Ovary (tissue), 9 donors: Measurements from ENCODE around the gene ITPRIPL2. TPM values are rescaled to one million over a fixed set of nuclear protein-coding genes. Genes with fewer than 3 reads are reported as not detected.

Experiments
- DNase-seq, 5 donors: peaks; one replicate each; pipeline ENCODE4 v3.0.0-alpha.2; 2019 to 2020
- H3K27ac ChIP-seq, 2 donors: fragments of 200-600 bp; one replicate each; pipeline versions ENCODE4 v1.5.1 to v1.8.0; 2019 to 2022
- H3K27me3 ChIP-seq: fragments of 200-600 bp; one replicate; pipeline ENCODE4 v1.8.0; 2022
- H3K36me3 ChIP-seq: fragments of 200-600 bp; sonication (generic); one replicate; pipeline ENCODE4 v1.5.1; 2019
- H3K4me1 ChIP-seq: one replicate; pipeline ENCODE4 v1.8.1; 2013; ENCODE audit warnings: mild to moderate bottlenecking, moderate library complexity; ENCODE audit not compliant: insufficient read depth
- H3K4me3 ChIP-seq: fragments of 200-600 bp; sonication (generic); one replicate; pipeline ENCODE4 v1.5.1; 2017
- H3K9me3 ChIP-seq, 2 donors: fragments of 200-600 bp in 1 of 2; sonication (generic) in 1 of 2; one replicate each; pipeline versions ENCODE4 v1.5.1 to v1.8.1; 2013 to 2019; ENCODE audit warnings: mild to moderate bottlenecking in 1 of 2, moderate library complexity in 1 of 2
- EP300 ChIP-seq: sonication (generic); formaldehyde crosslinking; IDR thresholded peaks from one replicate; pipeline ENCODE4 v1.6.1; 2017; ENCODE audit warnings: antibody characterized with exemption
- POLR2A ChIP-seq: fragments of 450-650 bp; IDR thresholded peaks from one replicate; pipeline ENCODE4 v1.6.1; 2017; ENCODE audit warnings: antibody characterized with exemption, mild to moderate bottlenecking, moderate library complexity
- WGBS, 3 donors: extraction: QIAGEN DNeasy Blood & Tissue Kit in 1 of 3; methylation state at CpG; one replicate each; pipeline versions ENCODE4 v1.1.5 to v1.1.7; 2013 to 2017; 5-methylcytosine and 5-hydroxymethylcytosine counted together
- intact Hi-C, 4 donors: fragments of 100-400 bp; cut with DNase I; formaldehyde crosslinking; loops; one replicate each; pipeline versions ENCODE4 v1.11.0 to v1.15.1; 2022 to 2023
- polyA plus RNA-seq, 2 donors: library from polyadenylated mRNA; stranded (reverse); fragments of 200-250 nt in 1 of 2; fragments of 350-450 nt in 1 of 2; fragmentation: Illumina TruSeq in 1 of 2; extraction: RNeasy Lipid Tissue Mini Kit (QIAGEN cat#74804) in 1 of 2; gene quantifications; one replicate each; pipeline ENCODE4 v1.2.3, GENCODE V29; 2013 to 2014
- total RNA-seq, 7 donors: library from RNA; depleted of rRNA in 2 of 7; stranded (reverse); fragments of >200 nt in 2 of 7; fragmentation: NEBNext Ultra II Directional in 3 of 7; extraction: Animal tissue kit (Norgen Biotek cat#: 25700) in 3 of 7; gene quantifications; one replicate each; pipeline versions ENCODE4 v1.1.0 to v1.2.4, GENCODE V29; 2016 to 2023
- TF ChIP-seq, protein P1 (sequence below), 3 donors: fragments of 450-650 bp in 2 of 3; fragments of 200-600 bp in 1 of 3; IDR thresholded peaks; one replicate each; pipeline versions ENCODE4 v1.5.1 to v1.8.0; 2016 to 2022; ENCODE audit warnings: antibody characterized with exemption in 3 of 3, mild to moderate bottlenecking in 1 of 3
- donor health status: DM: no; HTN: no; CAD: no; lungs with moderate emphysema.
- donor health status: DM: no; HTN: no; CAD: no.
- donor health status: Bipolar disorder and iron deficiency.
- donor health status: DM: yes; HTN: yes; CAD: no.
- donor health status: DM: no; HTN: no; CAD: no.
- donor health status: DM: yes; HTN: yes; CAD: no.

Gene ITPRIPL2
- total and polyA plus RNA-seq, 9 donors = 11.4 to 58.5 (median 42.3) TPM

DNA sequence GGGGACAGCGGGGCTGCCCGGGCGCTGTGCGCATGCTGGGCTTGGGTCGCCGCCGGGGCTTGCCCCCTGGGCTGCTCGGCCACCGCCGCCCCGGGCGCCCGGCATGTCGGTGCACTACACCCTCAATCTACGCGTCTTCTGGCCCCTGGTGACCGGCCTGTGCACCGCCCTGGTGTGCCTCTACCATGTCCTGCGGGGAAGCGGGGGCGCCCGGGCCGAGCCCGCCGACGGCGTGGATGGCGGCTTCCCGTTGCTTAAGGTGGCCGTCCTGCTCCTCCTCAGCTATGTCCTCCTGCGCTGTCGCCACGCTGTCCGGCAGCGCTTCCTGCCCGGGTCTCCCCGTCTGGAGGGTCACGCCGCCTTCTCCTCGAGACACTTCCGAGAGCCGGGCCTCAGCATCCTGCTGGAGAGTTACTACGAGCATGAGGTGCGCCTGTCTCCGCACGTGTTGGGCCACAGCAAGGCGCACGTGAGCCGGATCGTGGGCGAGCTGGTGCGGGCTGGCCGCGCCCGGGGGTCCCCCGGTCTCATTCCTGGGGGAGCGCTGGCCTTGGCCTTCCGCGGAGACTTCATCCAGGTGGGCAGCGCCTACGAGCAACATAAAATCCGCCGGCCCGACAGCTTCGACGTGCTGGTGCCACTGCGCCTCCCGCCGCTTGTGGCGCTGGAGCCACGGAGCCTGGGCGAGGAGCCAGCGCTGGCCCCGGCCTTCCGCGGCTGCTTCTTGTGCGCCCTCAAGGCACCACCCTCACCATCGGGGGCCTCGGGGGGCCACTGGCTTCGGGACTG is 789 bp downstream of the ITPRIPL2 start:
- intact Hi-C loops = loop anchor here in 1 of 4 donors (10.0 kb wide), 1 partner anchor 310 kb away; the partner anchor contains the start of gene ARL6IP1
- Histone ChIP-seq H3K36me3 (no peaks in the 10 kb centered on the region), H3K4me3 (peak overlapping the region; percentile 65), H3K27ac (peak overlapping the region; percentile 92 to 95), H3K9me3 (no peaks in the 10 kb centered on the region), H3K27me3 (no peaks in the 10 kb centered on the region), H3K4me1 (peaks cover 15% of the 10 kb centered on the region)
- WGBS, 3 donors = 2 to 6% (median 2%) methylated on average over 57 to 80 of the region's 80 CpGs
- peak; percentile 68 to 79 (median 76) for DNase-seq
- TF ChIP-seq EP300 = no peak
- TF ChIP-seq, protein P1, sequence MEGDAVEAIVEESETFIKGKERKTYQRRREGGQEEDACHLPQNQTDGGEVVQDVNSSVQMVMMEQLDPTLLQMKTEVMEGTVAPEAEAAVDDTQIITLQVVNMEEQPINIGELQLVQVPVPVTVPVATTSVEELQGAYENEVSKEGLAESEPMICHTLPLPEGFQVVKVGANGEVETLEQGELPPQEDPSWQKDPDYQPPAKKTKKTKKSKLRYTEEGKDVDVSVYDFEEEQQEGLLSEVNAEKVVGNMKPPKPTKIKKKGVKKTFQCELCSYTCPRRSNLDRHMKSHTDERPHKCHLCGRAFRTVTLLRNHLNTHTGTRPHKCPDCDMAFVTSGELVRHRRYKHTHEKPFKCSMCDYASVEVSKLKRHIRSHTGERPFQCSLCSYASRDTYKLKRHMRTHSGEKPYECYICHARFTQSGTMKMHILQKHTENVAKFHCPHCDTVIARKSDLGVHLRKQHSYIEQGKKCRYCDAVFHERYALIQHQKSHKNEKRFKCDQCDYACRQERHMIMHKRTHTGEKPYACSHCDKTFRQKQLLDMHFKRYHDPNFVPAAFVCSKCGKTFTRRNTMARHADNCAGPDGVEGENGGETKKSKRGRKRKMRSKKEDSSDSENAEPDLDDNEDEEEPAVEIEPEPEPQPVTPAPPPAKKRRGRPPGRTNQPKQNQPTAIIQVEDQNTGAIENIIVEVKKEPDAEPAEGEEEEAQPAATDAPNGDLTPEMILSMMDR (IDR thresholded peaks at IDR 0.05) = peak; percentile 4 to 25 (median 12)

DNA sequence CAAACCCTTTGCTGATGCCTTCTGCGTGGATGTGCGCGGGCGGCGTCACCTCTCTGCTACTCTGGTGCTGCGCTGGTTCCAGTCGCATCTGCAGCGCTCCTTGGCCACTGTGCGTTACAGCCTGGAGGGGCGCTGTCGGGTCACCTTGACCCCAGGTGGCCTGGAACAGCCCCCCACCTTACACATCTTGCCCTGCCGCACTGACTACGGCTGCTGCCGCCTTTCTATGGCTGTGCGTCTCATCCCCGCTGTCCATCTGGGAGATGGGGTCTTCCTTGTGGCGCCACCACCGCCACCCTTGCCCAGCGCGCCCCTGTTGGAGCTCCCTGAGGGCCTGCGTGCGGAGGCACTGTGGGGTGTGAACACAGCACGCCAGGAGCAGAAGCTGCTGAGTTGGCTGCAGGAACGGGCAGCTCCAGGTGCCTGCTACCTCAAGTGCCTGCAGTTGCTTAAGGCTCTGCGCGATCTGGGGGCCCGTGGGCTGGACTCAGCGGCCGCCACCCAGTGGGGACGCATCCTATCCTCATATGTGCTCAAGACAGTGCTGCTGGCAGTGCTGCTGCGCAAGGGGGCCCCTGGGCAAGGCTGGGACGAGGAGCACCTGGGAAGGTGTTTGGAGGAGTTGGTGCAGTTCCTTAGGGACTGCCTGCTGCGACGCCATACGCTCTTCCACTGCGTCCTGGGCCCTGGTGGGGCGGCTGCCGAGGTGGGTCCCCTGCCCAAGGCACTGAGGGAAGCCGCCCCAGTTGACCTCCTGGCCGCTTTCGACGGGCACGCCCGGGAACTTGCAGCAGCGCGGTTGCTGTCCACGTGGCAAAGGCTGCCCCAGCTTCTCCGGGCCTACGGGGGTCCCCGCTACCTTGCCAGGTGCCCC is 1.6 kb downstream of the ITPRIPL2 start:
- Histone ChIP-seq H3K4me3 (peak overlapping the region; percentile 65), H3K36me3 (no peaks in the 10 kb centered on the region), H3K9me3 (no peaks in the 10 kb centered on the region), H3K27me3 (no peaks in the 10 kb centered on the region), H3K27ac (peak overlapping the region; percentile 92 to 95), H3K4me1 (peaks cover 19% of the 10 kb centered on the region)
- peak in 3 of 5 donors; percentile 41 to 45 (median 44) for DNase-seq
- WGBS, 3 donors = 66 to 76% (median 70%) methylated on average over 45 to 50 of the region's 50 CpGs
- TF ChIP-seq, protein P1 (IDR thresholded peaks at IDR 0.05) = peak in 1 of 3 donors; percentile 9
- TF ChIP-seq EP300 = no peak
- no peak for TF ChIP-seq POLR2A
- intact Hi-C loops = loop anchor here in 1 of 4 donors (10.0 kb wide), 1 partner anchor 311 kb away; the partner anchor contains the start of gene ARL6IP1

GRCh38 chr16:19116711-19117449 is 3.1 kb downstream of the ITPRIPL2 start:
- TF ChIP-seq, protein P1 (IDR thresholded peaks at IDR 0.05) = no peak
- TF ChIP-seq POLR2A (no peak), EP300 (no peak)
- Histone ChIP-seq H3K36me3 (no peaks in the 10 kb centered on the region), H3K27me3 (no peaks in the 10 kb centered on the region), H3K4me3 (no peak overlapping the region), H3K9me3 (no peaks in the 10 kb centered on the region), H3K4me1 (peaks cover 21% of the 10 kb centered on the region), H3K27ac (peak overlapping the region in 1 of 2 donors; percentile 92)
- DNase-seq = no peak
- 19 to 34% (median 25%) methylated on average over 6 of the region's 6 CpGs for WGBS, 3 donors
- intact Hi-C loops = loop anchor here in 1 of 4 donors (10.0 kb wide), 1 partner anchor 312 kb away; the partner anchor contains the start of gene ARL6IP1
